Astrocyte of the cerebellum (primary cell): ENCODE data around the gene IL19.

Experiments
- DNase-seq: peaks from one replicate; pipeline ENCODE4 v3.0.0-alpha.2; 2011; ENCODE audit warnings: low read depth
- H3K4me3 ChIP-seq: 2 replicates; pipeline ENCODE4 v1.5.1; 2011; ENCODE audit warnings: mild to moderate bottlenecking, low read depth, low read length, moderate library complexity
- in situ Hi-C: cut with HindIII; loops from 2 replicates; pipeline ENCODE4 v1.10.0; 2017; ENCODE audit warnings: low sequenced_read_pairs
- TF ChIP-seq, protein P1 (sequence below): IDR thresholded peaks from 2 replicates; pipeline ENCODE4 v1.5.1; 2012; ENCODE audit warnings: low read length, low read depth, moderate library complexity, mild to moderate bottlenecking; ENCODE audit errors: missing control alignments

Gene IL19

GRCh38 chr1:206885341-206886060 is 114.9 kb downstream of the IL19 start:
- TF ChIP-seq, protein P1, sequence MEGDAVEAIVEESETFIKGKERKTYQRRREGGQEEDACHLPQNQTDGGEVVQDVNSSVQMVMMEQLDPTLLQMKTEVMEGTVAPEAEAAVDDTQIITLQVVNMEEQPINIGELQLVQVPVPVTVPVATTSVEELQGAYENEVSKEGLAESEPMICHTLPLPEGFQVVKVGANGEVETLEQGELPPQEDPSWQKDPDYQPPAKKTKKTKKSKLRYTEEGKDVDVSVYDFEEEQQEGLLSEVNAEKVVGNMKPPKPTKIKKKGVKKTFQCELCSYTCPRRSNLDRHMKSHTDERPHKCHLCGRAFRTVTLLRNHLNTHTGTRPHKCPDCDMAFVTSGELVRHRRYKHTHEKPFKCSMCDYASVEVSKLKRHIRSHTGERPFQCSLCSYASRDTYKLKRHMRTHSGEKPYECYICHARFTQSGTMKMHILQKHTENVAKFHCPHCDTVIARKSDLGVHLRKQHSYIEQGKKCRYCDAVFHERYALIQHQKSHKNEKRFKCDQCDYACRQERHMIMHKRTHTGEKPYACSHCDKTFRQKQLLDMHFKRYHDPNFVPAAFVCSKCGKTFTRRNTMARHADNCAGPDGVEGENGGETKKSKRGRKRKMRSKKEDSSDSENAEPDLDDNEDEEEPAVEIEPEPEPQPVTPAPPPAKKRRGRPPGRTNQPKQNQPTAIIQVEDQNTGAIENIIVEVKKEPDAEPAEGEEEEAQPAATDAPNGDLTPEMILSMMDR: no peak
- no peak for DNase-seq
- in situ Hi-C loops: no loop called here
- H3K4me3 ChIP-seq: no peak overlapping the region

DNA sequence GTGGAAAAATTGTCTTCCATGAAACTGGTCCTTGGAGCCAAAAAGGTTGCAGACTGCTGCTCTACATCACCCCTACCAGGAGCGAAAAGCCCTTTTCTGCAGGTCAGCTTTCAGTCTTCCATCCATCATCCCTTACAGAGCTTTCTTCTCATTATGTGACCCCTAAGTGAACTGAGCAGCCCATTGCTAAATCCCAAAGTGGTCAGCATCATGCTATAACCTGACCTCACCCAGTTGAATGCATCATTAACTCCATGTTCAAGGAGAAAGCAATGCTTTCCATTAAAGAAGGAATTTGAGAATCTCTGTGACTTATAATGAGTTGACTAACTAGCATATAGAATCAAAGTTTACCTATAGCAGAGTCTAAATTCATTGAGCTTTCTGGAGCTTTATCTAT is 116.3 kb downstream of the IL19 start:
- TF ChIP-seq, protein P1: no peak
- H3K4me3 ChIP-seq: no peak overlapping the region
- DNase-seq: no peak
- in situ Hi-C loops: no loop called here

- no peak overlapping the region for H3K4me3 ChIP-seq
- no peak for DNase-seq
- TF ChIP-seq, protein P1: no peak
- in situ Hi-C loops: no loop called here
Measured at GRCh38 chr1:206887701-206888100, 117.1 kb downstream of the IL19 start.

GRCh38 chr1:206890125-206891060 is 119.8 kb downstream of the IL19 start:
- TF ChIP-seq, protein P1: no peak
- DNase-seq: no peak
- in situ Hi-C loops: no loop called here
- no peak overlapping the region for H3K4me3 ChIP-seq

DNA sequence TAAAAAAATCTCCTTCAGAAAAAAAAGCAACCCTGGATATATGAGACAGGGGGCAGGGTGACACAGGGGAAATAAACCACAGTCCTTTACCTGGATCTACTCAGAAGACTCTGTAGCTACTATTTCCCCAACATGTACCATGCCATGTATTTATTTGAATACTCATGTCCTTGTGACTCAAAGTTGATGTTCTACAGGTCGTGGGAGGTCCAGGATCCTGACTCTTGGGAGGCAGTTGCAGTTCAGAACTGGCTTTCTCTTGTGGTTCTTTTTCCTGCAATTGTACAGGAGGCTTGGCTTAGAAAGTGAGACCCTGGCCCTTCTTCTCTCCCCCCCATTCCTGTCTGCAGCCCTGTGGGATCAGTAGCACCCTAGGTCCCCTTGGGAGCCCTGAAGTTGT is 120.8 kb downstream of the IL19 start:
- no peak for DNase-seq
- H3K4me3 ChIP-seq: no peak overlapping the region
- TF ChIP-seq, protein P1: no peak
- in situ Hi-C loops: no loop called here
